ENCODE measurements around the gene ACSS1. TPM values are rescaled to one million over a fixed set of nuclear protein-coding genes. Genes with fewer than 3 reads are reported as not detected.

ACSS1 gene
- total RNA-seq, 1 experiment from 2014 or later = 1.5 TPM

GRCh38 chr20:25073544-25073943, 15.6 kb upstream of the ACSS1 start:
- Mint-ChIP-seq H3K36me3 (no peaks in the 10 kb centered on the region), H3K4me1 (peaks cover 19% of the 10 kb centered on the region), H3K4me3 (no peak overlapping the region), H3K27me3 (ENCODE audit: low read depth) (peaks cover 19% of the 10 kb centered on the region), H3K27ac (no peak overlapping the region), H3K9me3 (peaks cover 6% of the 10 kb centered on the region; the same call in 1 of the 2 replicates)
- CTCF ChIA-PET = no interaction called here
- POLR2A ChIA-PET = no interaction called here
- ATAC-seq (no peak), DNase-seq (ENCODE audit: low spot score) (no peak)
- TF ChIP-seq NFYB (CRISPR knock-in tag; conservative IDR thresholded peaks at IDR 0.05; ENCODE audit: low read depth) (peak; percentile 68), ZBTB21 (CRISPR knock-in tag; IDR thresholded peaks at IDR 0.05; ENCODE audit: borderline replicate concordance) (no peak), HMGA2 (CRISPR knock-in tag; IDR thresholded peaks at IDR 0.05) (no peak)

DNA sequence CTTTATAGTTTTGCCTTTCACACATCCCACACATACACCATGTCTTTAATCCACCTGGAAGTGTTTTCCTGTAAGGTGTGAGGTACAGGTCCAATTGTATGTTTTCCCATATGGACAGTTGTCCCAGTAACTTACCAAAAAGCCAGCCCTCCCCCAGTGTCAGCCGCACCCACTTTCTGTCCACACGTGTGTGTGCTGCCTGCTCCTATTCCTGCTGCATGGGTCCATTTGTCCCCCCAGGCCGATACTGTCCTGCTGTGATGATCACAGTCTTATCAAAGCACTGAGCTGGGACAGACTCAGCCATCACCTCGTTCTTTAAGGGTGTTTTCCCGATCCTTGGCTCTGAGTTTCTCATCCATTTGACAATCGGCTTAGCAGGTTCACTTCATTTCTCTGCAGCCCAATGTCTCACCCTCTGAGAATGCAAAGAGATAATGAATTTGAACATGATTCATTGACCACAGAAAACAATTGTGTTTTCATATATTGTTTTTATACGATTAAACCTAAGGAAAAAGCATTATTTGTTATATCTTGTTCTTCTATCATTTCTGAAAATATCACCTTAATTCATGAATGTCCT, 14.4 kb upstream of the ACSS1 start:
- Mint-ChIP-seq H3K27ac (no peak overlapping the region), H3K9me3 (peaks cover 6% of the 10 kb centered on the region; the same call in 1 of the 2 replicates), H3K27me3 (ENCODE audit: low read depth) (peaks cover 6% of the 10 kb centered on the region), H3K36me3 (no peaks in the 10 kb centered on the region), H3K4me3 (no peak overlapping the region), H3K4me1 (peaks cover 15% of the 10 kb centered on the region)
- DNase-seq (ENCODE audit: low spot score) (no peak), ATAC-seq (no peak)
- TF ChIP-seq ZBTB21 (CRISPR knock-in tag; IDR thresholded peaks at IDR 0.05; ENCODE audit: borderline replicate concordance) = no peak
- TF ChIP-seq SMAD3 (CRISPR knock-in tag; IDR thresholded peaks at IDR 0.05; ENCODE audit: borderline replicate concordance) = no peak
- TF ChIP-seq AFF4 (CRISPR knock-in tag; IDR thresholded peaks at IDR 0.05; ENCODE audit: borderline replicate concordance) = no peak
- ChIA-PET POLR2A (no interaction called here), CTCF (interaction anchor here (0.6 kb wide), 1 partner anchor 319 kb away, joined by 4 read pairs; the partner anchor contains the start of gene ABHD12)

GRCh38 chr20:25071734-25072133, 13.8 kb upstream of the ACSS1 start:
- no peaks in the 10 kb centered on the region for H3K36me3 Mint-ChIP-seq
- peaks cover under 1% of the 10 kb centered on the region for H3K27me3 Mint-ChIP-seq (ENCODE audit: low read depth)
- H3K9me3 Mint-ChIP-seq = peaks cover 6% of the 10 kb centered on the region; the same call in 1 of the 2 replicates
- H3K27ac Mint-ChIP-seq = no peak overlapping the region
- ChIA-PET CTCF (interaction anchor here (0.6 kb wide), 1 partner anchor 319 kb away, joined by 4 read pairs; the partner anchor contains the start of gene ABHD12), POLR2A (no interaction called here)
- H3K4me1 Mint-ChIP-seq = peaks cover 10% of the 10 kb centered on the region
- TF ChIP-seq USF2 (CRISPR knock-in tag; IDR thresholded peaks at IDR 0.05) (no peak), NR2C2 (CRISPR knock-in tag; IDR thresholded peaks at IDR 0.05) (no peak), PRRX2 (CRISPR knock-in tag; IDR thresholded peaks at IDR 0.05) (no peak), IRF1 (CRISPR knock-in tag; IDR thresholded peaks at IDR 0.05) (no peak), ETV6 (CRISPR knock-in tag; IDR thresholded peaks at IDR 0.05) (no peak), NFE2L1 (CRISPR knock-in tag; IDR thresholded peaks at IDR 0.05) (no peak), ZNF416 (CRISPR knock-in tag; IDR thresholded peaks at IDR 0.05) (no peak)
- TF ChIP-seq, protein P1, sequence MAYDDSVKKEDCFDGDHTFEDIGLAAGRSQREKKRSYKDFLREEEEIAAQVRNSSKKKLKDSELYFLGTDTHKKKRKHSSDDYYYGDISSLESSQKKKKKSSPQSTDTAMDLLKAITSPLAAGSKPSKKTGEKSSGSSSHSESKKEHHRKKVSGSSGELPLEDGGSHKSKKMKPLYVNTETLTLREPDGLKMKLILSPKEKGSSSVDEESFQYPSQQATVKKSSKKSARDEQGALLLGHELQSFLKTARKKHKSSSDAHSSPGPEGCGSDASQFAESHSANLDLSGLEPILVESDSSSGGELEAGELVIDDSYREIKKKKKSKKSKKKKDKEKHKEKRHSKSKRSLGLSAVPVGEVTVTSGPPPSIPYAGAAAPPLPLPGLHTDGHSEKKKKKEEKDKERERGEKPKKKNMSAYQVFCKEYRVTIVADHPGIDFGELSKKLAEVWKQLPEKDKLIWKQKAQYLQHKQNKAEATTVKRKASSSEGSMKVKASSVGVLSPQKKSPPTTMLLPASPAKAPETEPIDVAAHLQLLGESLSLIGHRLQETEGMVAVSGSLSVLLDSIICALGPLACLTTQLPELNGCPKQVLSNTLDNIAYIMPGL (CRISPR knock-in tag; IDR thresholded peaks at IDR 0.05) = no peak
- peak; percentile 33 for DNase-seq (ENCODE audit: low spot score)
- H3K4me3 Mint-ChIP-seq = no peak overlapping the region
- peak; percentile 85 for ATAC-seq

Measured in WTC11 (cell line).